Ishikawa (cell line): Measurements from ENCODE around the gene ATG9B.

Experiments
- CEBPB ChIP-seq: IDR thresholded peaks from 2 replicates; pipeline ENCODE4 v1.6.1; 2012
- EP300 ChIP-seq: IDR thresholded peaks from 2 replicates; pipeline ENCODE4 v1.6.1; 2012; ENCODE audit warnings: borderline replicate concordance
- FOXM1 ChIP-seq: IDR thresholded peaks from 2 replicates; pipeline ENCODE4 v1.6.1; 2012; ENCODE audit warnings: low read depth, borderline replicate concordance
- MAX ChIP-seq: IDR thresholded peaks from 2 replicates; pipeline ENCODE4 v1.6.1; 2012
- RAD21 ChIP-seq: IDR thresholded peaks from 2 replicates; pipeline ENCODE4 v1.6.1; 2012; ENCODE audit warnings: low read depth
- REST ChIP-seq: IDR thresholded peaks from 2 replicates; pipeline ENCODE4 v1.6.1; 2012; ENCODE audit warnings: low read depth, mild to moderate bottlenecking
- TAF1 ChIP-seq: IDR thresholded peaks from 2 replicates; pipeline ENCODE4 v1.6.1; 2012; ENCODE audit warnings: low read depth, mild to moderate bottlenecking
- TEAD4 ChIP-seq: IDR thresholded peaks from 2 replicates; pipeline ENCODE4 v1.6.1; 2012
- YY1 ChIP-seq: IDR thresholded peaks from 2 replicates; pipeline ENCODE4 v1.6.1; 2012; ENCODE audit warnings: low read depth
- TF ChIP-seq, protein P1 (sequence below): IDR thresholded peaks from 2 replicates; pipeline ENCODE4 v1.6.1; 2012

DNA sequence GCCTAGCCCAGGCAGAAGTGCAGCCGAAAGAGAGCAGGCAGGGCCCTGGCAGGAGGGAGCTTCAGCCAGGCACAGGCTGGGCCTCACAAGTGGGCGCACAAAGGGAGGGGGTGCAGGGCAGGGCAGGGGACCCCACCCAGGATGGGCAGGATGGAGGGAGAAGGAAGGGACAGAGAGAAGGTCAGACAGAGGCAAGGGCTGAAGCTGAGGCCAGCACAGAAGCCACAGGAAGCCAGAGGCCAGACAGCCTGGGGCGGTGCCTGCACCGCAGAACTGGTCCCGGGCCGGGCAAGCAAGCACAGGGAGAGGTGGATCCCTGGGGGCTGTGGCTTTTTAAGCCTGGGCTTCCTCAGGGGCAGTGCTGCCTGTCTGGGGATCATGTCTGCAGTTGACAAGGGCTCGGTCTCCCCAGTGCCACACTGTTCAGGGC, 16.8 kb downstream of the ATG9B start:
- TF ChIP-seq FOXM1 (no peak), EP300 (no peak), TAF1 (no peak), CEBPB (no peak), MAX (no peak), YY1 (no peak), RAD21 (no peak), REST (no peak), TEAD4 (no peak)
- TF ChIP-seq, protein P1, sequence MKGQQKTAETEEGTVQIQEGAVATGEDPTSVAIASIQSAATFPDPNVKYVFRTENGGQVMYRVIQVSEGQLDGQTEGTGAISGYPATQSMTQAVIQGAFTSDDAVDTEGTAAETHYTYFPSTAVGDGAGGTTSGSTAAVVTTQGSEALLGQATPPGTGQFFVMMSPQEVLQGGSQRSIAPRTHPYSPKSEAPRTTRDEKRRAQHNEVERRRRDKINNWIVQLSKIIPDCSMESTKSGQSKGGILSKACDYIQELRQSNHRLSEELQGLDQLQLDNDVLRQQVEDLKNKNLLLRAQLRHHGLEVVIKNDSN, result no peak
